LNCAP (cell line): Measurements from ENCODE around the gene B3GNT8.

Experiments
- TF ChIP-seq, protein P1 (sequence below): fragments of 450-650 bp; IDR thresholded peaks from 2 replicates; pipeline ENCODE4 v1.5.1; 2017; ENCODE audit warnings: mild to moderate bottlenecking

Gene B3GNT8

DNA sequence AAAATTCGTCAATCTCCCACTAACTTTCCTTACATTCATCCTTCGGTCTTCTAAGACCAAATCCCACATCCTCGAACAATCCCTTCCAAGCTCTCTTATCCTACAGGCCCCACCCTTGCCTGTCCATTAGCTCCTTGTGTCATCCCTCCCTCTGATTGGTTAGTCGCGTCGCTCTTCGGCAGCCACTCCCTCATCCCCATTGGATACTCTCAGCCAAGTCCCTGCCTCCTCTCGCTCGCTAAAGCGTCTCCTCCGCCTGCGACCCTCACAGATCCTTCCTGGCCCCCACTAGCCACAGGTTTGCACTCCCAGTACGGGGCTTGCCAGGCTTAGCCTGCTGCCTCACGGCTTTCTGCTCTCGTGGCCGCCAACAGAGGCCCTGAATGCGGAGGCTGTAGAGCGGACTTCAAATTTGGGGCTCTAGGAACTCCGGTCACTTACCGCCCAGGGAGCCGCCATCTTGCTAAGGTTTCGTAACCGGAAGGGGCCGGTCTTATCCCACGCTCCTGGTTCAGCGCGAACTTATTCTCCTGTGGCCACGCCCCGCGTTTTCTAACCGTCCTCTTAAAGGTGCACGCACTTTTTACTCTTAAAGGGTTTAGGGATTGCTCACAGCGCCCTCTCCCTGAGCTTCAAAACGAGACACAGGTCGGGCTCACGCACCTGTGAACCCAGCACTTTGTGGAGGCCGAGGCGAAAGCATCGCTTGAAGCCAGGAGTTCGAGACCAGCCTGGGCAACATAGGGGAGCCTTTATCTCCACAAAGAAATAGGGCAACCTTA is 12.5 kb upstream of the B3GNT8 start, which contains the start of gene DMAC2:
Gene DMAC2 (minus strand): TSS at position 472 of the 782 bp plus-strand sequence. CDS start 13 bp downstream, at position 459.
- TF ChIP-seq, protein P1, sequence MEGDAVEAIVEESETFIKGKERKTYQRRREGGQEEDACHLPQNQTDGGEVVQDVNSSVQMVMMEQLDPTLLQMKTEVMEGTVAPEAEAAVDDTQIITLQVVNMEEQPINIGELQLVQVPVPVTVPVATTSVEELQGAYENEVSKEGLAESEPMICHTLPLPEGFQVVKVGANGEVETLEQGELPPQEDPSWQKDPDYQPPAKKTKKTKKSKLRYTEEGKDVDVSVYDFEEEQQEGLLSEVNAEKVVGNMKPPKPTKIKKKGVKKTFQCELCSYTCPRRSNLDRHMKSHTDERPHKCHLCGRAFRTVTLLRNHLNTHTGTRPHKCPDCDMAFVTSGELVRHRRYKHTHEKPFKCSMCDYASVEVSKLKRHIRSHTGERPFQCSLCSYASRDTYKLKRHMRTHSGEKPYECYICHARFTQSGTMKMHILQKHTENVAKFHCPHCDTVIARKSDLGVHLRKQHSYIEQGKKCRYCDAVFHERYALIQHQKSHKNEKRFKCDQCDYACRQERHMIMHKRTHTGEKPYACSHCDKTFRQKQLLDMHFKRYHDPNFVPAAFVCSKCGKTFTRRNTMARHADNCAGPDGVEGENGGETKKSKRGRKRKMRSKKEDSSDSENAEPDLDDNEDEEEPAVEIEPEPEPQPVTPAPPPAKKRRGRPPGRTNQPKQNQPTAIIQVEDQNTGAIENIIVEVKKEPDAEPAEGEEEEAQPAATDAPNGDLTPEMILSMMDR, result peak; percentile 49; the same call in 1 of the 2 replicates

DNA sequence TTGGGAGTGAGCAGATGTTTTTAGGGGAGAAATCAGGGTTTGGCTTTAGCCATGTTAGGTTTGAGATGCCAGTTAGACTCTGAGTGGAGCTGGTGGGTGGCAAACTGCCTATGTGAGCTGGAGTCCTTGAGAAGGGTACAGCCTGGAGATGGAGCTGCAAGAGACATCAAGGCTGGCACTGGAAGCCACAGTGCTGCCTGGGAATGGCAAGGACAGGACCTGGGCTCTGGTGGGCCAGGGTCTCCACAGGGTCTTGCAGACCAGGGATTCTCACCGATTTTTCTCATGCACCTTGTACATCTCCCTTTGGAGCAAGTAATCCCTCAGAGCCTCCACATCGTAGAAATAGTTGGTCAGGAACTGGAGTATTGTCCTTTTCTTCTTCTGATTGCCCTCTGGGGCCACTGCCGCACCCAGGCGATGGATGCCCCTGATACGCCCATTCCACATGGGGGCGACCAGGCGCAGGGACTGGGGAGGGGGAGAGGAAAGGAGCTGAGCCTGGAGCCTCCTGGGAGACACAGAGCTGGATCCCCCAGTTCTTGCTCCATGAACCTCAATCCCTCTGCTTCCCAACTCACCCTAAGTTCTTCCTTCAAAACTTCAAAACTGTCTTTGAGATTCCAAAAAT is 10.9 kb upstream of the B3GNT8 start:
- TF ChIP-seq, protein P1, result no peak

DNA sequence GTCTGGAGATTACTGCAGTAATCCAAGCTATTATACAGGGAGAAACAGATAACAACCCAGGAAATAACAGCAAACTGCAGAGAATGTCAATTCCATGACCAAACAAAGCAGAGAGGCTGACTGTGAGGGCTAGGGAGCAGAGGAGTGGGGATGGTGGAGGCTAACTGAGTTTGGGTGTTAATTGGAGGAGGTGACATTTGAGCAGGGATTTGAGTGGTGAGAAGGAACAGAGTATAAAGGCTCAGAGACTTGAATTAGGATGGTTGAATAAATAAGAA is 9.4 kb upstream of the B3GNT8 start:
- TF ChIP-seq, protein P1, result no peak

DNA sequence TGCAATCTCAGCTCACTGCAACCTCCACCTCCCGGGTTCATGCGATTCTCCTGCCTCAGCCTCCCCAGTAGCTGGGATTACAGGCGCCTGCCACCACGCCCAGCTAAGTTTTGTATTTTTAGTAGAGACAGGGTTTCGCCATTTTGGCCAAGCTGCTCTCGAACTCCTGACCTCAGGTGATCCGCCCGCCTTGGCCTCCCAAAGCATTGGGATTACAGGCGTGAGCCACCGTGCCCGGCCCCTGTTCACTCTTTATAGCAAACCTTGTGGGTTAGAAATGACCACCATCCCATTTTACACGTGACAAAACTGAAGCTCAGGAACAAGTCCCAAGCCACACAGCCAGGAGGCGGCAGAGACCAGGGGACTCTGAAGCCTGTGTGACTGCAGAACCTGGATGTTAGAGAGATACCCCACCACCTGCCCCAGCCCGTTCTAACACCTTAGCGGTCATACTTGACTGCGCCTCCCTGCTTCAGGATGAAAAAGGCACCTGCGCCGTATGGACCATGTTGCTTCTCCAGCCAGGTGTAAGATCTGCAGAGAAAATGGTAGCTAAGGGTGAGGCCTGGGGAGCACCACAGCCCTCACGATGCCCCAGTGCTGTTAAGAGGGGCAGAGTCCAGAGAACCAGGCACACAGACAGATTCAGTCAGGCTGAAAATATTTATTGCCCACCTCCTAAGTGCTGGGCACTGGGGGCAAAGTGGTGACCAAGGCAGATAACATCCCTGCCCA is 8.9 kb upstream of the B3GNT8 start:
- TF ChIP-seq, protein P1, result no peak

DNA sequence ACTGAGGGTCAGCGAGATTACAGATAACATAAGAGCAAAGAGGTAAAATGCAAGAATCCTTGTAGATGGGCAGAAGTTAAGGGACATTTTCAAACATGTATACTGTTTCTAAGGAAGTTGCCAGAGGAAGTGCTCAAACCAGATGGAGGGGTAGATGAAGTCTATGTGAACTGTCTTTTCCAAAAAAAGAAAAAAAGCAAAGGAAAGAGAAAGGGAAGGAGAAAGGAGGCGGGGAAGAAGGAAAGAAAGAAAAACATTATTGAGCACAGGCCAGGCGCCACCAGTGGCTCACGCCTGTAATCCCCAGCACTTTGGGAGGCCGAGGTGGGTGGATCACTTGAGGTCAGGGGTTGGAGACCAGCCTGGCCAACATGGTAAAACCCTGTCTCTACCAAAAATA is 7.3 kb upstream of the B3GNT8 start:
- TF ChIP-seq, protein P1, result no peak

DNA sequence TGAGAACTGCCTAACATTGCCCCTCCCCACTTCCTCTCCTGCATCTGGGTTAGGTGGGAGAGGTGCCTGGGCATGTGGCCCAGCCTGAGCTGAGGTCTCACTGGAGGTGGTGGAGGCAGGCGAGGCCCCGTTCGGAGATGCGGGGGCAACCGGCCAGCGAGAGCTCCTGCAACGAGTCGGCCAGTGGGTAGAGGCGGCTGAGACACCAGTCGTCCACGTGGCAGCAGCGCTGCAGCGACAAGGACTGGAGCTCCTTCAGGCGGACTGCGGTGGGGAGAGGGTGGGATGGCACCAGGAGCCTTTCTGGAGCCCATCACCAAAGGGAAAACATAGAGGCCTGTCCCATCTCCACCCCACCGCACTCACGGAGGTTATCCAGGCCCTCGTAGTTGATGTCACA is 6.0 kb upstream of the B3GNT8 start:
- TF ChIP-seq, protein P1, result no peak

DNA sequence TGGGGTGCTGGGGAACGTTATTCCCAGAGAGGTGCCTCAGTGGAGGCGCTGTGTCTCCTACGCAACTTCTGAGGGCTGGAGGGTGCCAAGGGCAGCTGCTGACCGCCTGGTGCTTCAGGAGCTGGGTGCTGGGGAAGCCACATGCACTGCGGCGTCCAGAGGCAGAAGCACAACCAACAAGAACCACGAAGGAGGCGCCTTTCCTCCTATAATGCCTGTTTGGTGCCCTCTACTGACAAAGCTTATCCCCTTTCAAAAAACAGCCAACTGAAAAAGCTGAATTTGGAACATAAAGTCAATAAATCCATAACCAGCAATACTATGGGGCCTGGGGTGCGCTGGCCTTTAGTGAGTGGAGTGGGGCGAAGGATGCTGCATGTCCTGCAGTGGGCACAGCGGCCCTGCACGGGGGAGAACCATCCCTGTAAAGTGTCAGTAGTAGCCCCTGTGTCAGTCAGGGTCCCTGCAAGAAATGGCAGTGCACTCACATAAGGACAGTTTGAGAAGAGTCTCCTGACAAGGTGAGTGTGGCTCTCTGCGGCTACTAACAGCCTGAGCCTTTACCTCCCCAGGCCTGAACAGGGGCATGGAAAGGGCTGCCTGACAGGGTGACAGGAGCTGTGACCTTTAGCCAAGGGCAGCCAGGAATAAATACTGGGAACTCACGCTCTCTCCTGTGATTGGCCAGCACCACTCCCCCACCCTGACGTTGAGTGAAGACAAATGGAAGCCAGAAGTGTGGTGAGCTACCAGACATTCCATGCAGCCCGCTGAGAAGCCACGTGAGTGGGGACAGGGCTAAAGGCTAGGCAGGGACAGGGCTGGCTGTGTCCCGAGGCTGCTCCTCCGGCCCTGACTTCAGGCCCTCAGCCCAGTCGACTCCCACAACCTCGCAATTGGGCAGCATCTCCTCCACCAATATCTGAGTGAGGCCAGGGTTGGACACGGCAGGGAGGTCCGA is 4.5 kb upstream of the B3GNT8 start:
- TF ChIP-seq, protein P1, result no peak
